ENCODE measurements around the gene CLTA.
"Not testable (repeated sequence)": the region's sequence is repeated elsewhere in the genome, so short reads cannot be mapped to it uniquely, and the experiment has no call there.

CLTA gene

GRCh38 chr9:36150574-36151315 is 40.0 kb upstream of the CLTA start:
- Histone ChIP-seq H3K4me3 (ENCODE audit: low read length) (no peak overlapping the region), H2AFZ (ENCODE audit: low read depth, low read length) (no peak overlapping the region), H3K4me1 (ENCODE audit: insufficient read depth, low read length) (peaks cover 7% of the 10 kb centered on the region), H3K36me3 (ENCODE audit: insufficient read depth, low read length) (peaks cover 4% of the 10 kb centered on the region), H3K9me3 (ENCODE audit: low read length) (peaks cover 2% of the 10 kb centered on the region), H3K27me3 (ENCODE audit: insufficient read depth, low read length) (no peaks in the 10 kb centered on the region)

- H3K9me3 ChIP-seq (ENCODE audit: low read length) = no peaks in the 10 kb centered on the region
- no peaks in the 10 kb centered on the region for H3K27me3 ChIP-seq (ENCODE audit: insufficient read depth, low read length)
- H3K4me1 ChIP-seq (ENCODE audit: insufficient read depth, low read length) = peaks cover 7% of the 10 kb centered on the region
- H3K4me3 ChIP-seq (ENCODE audit: low read length) = no peak overlapping the region
- no peak overlapping the region for H2AFZ ChIP-seq (ENCODE audit: low read depth, low read length)
- peaks cover 7% of the 10 kb centered on the region for H3K36me3 ChIP-seq (ENCODE audit: insufficient read depth, low read length)
Measured at GRCh38 chr9:36151316-36152210, 39.2 kb upstream of the CLTA start.

GRCh38 chr9:36152741-36153438 is 37.8 kb upstream of the CLTA start:
- Histone ChIP-seq H3K36me3 (ENCODE audit: insufficient read depth, low read length) (peaks cover 9% of the 10 kb centered on the region), H3K4me1 (ENCODE audit: insufficient read depth, low read length) (peaks cover 7% of the 10 kb centered on the region), H3K9me3 (ENCODE audit: low read length) (no peaks in the 10 kb centered on the region), H2AFZ (ENCODE audit: low read depth, low read length) (no peak overlapping the region), H3K4me3 (ENCODE audit: low read length) (no peak overlapping the region), H3K27me3 (ENCODE audit: insufficient read depth, low read length) (no peaks in the 10 kb centered on the region)

- Histone ChIP-seq H3K27me3 (ENCODE audit: insufficient read depth, low read length) (no peaks in the 10 kb centered on the region), H3K4me1 (ENCODE audit: insufficient read depth, low read length) (peaks cover 7% of the 10 kb centered on the region), H3K4me3 (ENCODE audit: low read length) (no peak overlapping the region), H3K36me3 (ENCODE audit: insufficient read depth, low read length) (peaks cover 9% of the 10 kb centered on the region), H3K9me3 (ENCODE audit: low read length) (no peaks in the 10 kb centered on the region), H2AFZ (ENCODE audit: low read depth, low read length) (no peak overlapping the region)
Measured at GRCh38 chr9:36153746-36154145, 37.0 kb upstream of the CLTA start.

GRCh38 chr9:36154331-36154952 is 36.3 kb upstream of the CLTA start:
- Histone ChIP-seq H3K36me3 (ENCODE audit: insufficient read depth, low read length) (peaks cover 9% of the 10 kb centered on the region), H3K4me3 (ENCODE audit: low read length) (no peak overlapping the region), H3K9me3 (ENCODE audit: low read length) (no peaks in the 10 kb centered on the region), H3K4me1 (ENCODE audit: insufficient read depth, low read length) (peaks cover 7% of the 10 kb centered on the region), H2AFZ (ENCODE audit: low read depth, low read length) (peak overlapping the region; percentile 4), H3K27me3 (ENCODE audit: insufficient read depth, low read length) (no peaks in the 10 kb centered on the region)

- Histone ChIP-seq H3K4me1 (ENCODE audit: insufficient read depth, low read length) (peaks cover 7% of the 10 kb centered on the region), H3K4me3 (ENCODE audit: low read length) (no peak overlapping the region), H3K36me3 (ENCODE audit: insufficient read depth, low read length) (peaks cover 7% of the 10 kb centered on the region), H3K9me3 (ENCODE audit: low read length) (no peaks in the 10 kb centered on the region), H3K27me3 (ENCODE audit: insufficient read depth, low read length) (no peaks in the 10 kb centered on the region), H2AFZ (ENCODE audit: low read depth, low read length) (no peak overlapping the region)
Measured at GRCh38 chr9:36156116-36156515, 34.6 kb upstream of the CLTA start.

- H3K4me3 ChIP-seq (ENCODE audit: low read length) = no peak overlapping the region
- no peak overlapping the region for H2AFZ ChIP-seq (ENCODE audit: low read depth, low read length)
- H3K36me3 ChIP-seq (ENCODE audit: insufficient read depth, low read length) = peaks cover 5% of the 10 kb centered on the region
- H3K9me3 ChIP-seq (ENCODE audit: low read length) = no peaks in the 10 kb centered on the region
- no peaks in the 10 kb centered on the region for H3K27me3 ChIP-seq (ENCODE audit: insufficient read depth, low read length)
- H3K4me1 ChIP-seq (ENCODE audit: insufficient read depth, low read length) = peaks cover 10% of the 10 kb centered on the region
Measured at GRCh38 chr9:36158122-36158521, 32.6 kb upstream of the CLTA start.

GRCh38 chr9:36158917-36159316 is 31.8 kb upstream of the CLTA start:
- Histone ChIP-seq H3K27me3 (ENCODE audit: insufficient read depth, low read length) (no peaks in the 10 kb centered on the region), H2AFZ (ENCODE audit: low read depth, low read length) (no peak overlapping the region), H3K9me3 (ENCODE audit: low read length) (no peaks in the 10 kb centered on the region), H3K36me3 (ENCODE audit: insufficient read depth, low read length) (peaks cover 5% of the 10 kb centered on the region), H3K4me1 (ENCODE audit: insufficient read depth, low read length) (peaks cover 15% of the 10 kb centered on the region), H3K4me3 (ENCODE audit: low read length) (no peak overlapping the region)

- H3K36me3 ChIP-seq (ENCODE audit: insufficient read depth, low read length); H3K27me3 ChIP-seq (ENCODE audit: insufficient read depth, low read length); H3K4me3 ChIP-seq (ENCODE audit: low read length); H3K9me3 ChIP-seq (ENCODE audit: low read length); H2AFZ ChIP-seq (ENCODE audit: low read depth, low read length): not testable (repeated sequence)
- peaks cover 13% of the 10 kb centered on the region for H3K4me1 ChIP-seq (ENCODE audit: insufficient read depth, low read length)
Measured at GRCh38 chr9:36159509-36159908, 31.2 kb upstream of the CLTA start.

GRCh38 chr9:36160126-36160525 is 30.6 kb upstream of the CLTA start:
- H3K36me3 ChIP-seq (ENCODE audit: insufficient read depth, low read length); H3K27me3 ChIP-seq (ENCODE audit: insufficient read depth, low read length); H3K4me3 ChIP-seq (ENCODE audit: low read length); H3K4me1 ChIP-seq (ENCODE audit: insufficient read depth, low read length); H2AFZ ChIP-seq (ENCODE audit: low read depth, low read length); H3K9me3 ChIP-seq (ENCODE audit: low read length): not testable (repeated sequence)

GRCh38 chr9:36161187-36161586 is 29.5 kb upstream of the CLTA start:
- Histone ChIP-seq H3K9me3 (ENCODE audit: low read length) (no peaks in the 10 kb centered on the region), H3K4me1 (ENCODE audit: insufficient read depth, low read length) (peaks cover 8% of the 10 kb centered on the region), H3K4me3 (ENCODE audit: low read length) (no peak overlapping the region), H3K27me3 (ENCODE audit: insufficient read depth, low read length) (no peaks in the 10 kb centered on the region), H3K36me3 (ENCODE audit: insufficient read depth, low read length) (peaks cover 5% of the 10 kb centered on the region), H2AFZ (ENCODE audit: low read depth, low read length) (no peak overlapping the region)

- Histone ChIP-seq H3K27me3 (ENCODE audit: insufficient read depth, low read length) (no peaks in the 10 kb centered on the region), H2AFZ (ENCODE audit: low read depth, low read length) (no peak overlapping the region), H3K36me3 (ENCODE audit: insufficient read depth, low read length) (no peaks in the 10 kb centered on the region), H3K9me3 (ENCODE audit: low read length) (no peaks in the 10 kb centered on the region), H3K4me3 (ENCODE audit: low read length) (no peak overlapping the region), H3K4me1 (ENCODE audit: insufficient read depth, low read length) (peaks cover 8% of the 10 kb centered on the region)
Measured at GRCh38 chr9:36162211-36162738, 28.4 kb upstream of the CLTA start.
